Adrenal gland (tissue), 5 donors: ENCODE results near the gene PRR7.

Experiments used
- CTCF ChIP-seq, 6 experiments: fragments of 450-650 bp in 4 of 6; fragments of 200-600 bp in 2 of 6; sonication (generic) in 1 of 6; IDR thresholded peaks; 1 replicate in 5 of 6; 2 replicates in 1 of 6; pipeline versions ENCODE4 v1.5.1 to v1.8.0; 2016 to 2021; ENCODE audit warnings: antibody characterized with exemption in 6 of 6, mild to moderate bottlenecking in 2 of 6, moderate library complexity in 1 of 6
- POLR2A ChIP-seq, 2 donors: fragments of 450-650 bp; IDR thresholded peaks; one replicate each; pipeline ENCODE4 v1.6.1; 2017; ENCODE audit warnings: antibody characterized with exemption in 2 of 2, mild to moderate bottlenecking in 2 of 2, moderate library complexity in 1 of 2
- donor health status: DM: no; HTN: no; CAD: no.

DNA sequence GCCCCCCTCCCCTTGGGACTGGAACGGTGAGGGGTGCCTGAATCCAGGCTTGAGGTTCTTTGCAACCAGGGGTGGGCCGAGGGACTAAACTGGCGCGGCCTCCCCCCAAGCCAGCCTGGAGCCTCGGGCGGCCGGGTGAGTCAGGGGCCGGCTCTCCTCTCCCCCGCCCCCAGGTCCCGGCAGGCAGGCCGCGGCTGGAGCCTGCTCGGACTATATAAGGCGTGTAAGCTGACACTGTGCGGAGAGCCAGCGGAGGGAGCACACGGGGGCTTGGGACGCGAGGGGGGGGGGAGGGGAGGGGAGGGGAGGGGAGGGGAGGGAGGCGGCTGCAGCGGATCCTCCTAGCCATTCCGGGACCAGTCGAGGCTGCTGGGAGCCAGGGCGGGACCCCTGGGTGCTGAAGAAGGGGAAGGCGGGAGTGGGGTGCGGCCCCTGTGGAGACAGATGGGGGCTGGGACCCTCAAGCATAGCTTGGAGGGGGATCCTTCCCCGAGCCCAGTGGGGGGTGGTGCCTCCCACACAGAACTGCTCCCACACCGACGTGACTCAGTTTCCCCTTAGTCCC lies 50.2 kb downstream of the PRR7 start:
- TF ChIP-seq CTCF (IDR thresholded peaks at IDR 0.05) (no peak), POLR2A (IDR thresholded peaks at IDR 0.05) (peak in 1 of 2 donors; percentile 9)
